A549 (cell line): ENCODE results near the gene CCSAP. TPM values are rescaled to one million over a fixed set of nuclear protein-coding genes. Genes with fewer than 3 reads are reported as not detected.

Source experiments
- ATAC-seq, 2 experiments: fragments of 200-7000 bp in 1 of 2; fragments of >200 bp in 1 of 2; cut with Nextera tagmentation in 1 of 2; cut with Tn5 transposase in 1 of 2; 3 replicates each; pipeline versions ENCODE4 v1.8.0 to v1.9.1; 2018 to 2020; ENCODE audit warnings: mild to moderate bottlenecking in 1 of 2, moderate library complexity in 1 of 2
- CTCF ChIA-PET: fragments of 300-600 bp; sonication (Branson Sonifier 250); formaldehyde crosslinking; extraction: SDS; loops from one replicate; lab custom pipeline; 2021; ENCODE audit warnings: antibody characterized with exemption, inconsistent platforms; lab: Yijun Ruan, JAX
- POLR2A ChIA-PET: fragments of 350-600 bp; formaldehyde crosslinking; extraction: SDS; loops from one replicate; lab custom pipeline; 2021; ENCODE audit warnings: antibody characterized with exemption, inconsistent platforms; lab: Yijun Ruan, JAX
- DNase-seq, 2 experiments: peaks; one replicate each; pipeline versions ENCODE4 v3.0.0 to v3.0.0-alpha.2; 2011 to 2016; ENCODE audit warnings: low read depth in 1 of 2, low spot score in 1 of 2
- FAIRE-seq: peaks from 2 replicates; lab custom pipeline; 2011; peaks lifted over from hg19 to GRCh38; lab: Jason Lieb, UNC
- H3K27ac ChIP-seq, 2 experiments: fragments of >200 bp; sonication (Bioruptor Twin); formaldehyde crosslinking; 3 replicates each; pipeline ENCODE4 v1.5.1; 2016 to 2017
- H3K4me1 ChIP-seq: fragments of >200 bp; sonication (Bioruptor Twin); formaldehyde crosslinking; 3 replicates; pipeline ENCODE4 v1.6.1; 2016
- H3K4me2 ChIP-seq: fragments of >200 bp; sonication (Bioruptor Twin); formaldehyde crosslinking; 3 replicates; pipeline ENCODE4 v1.6.1; 2016
- H3K4me3 ChIP-seq: fragments of >200 bp; sonication (Bioruptor Twin); formaldehyde crosslinking; 3 replicates; pipeline ENCODE4 v1.5.1; 2016
- H3K9me3 ChIP-seq: fragments of >200 bp; sonication (Bioruptor Twin); formaldehyde crosslinking; 3 replicates; pipeline ENCODE4 v1.6.1; 2016
- BHLHE40 ChIP-seq: IDR thresholded peaks from 2 replicates; pipeline ENCODE4 v1.6.1; 2012; ENCODE audit warnings: low read depth, low read length, inconsistent platforms
- CBX2 ChIP-seq: fragments of 200-600 bp; sonication (generic); IDR thresholded peaks from 2 replicates; pipeline ENCODE4 v1.6.1; 2016; ENCODE audit warnings: low read depth, mild to moderate bottlenecking, borderline replicate concordance
- EHF ChIP-seq: fragments of 250-450 bp; sonication (Bioruptor Pico); IDR thresholded peaks from 2 replicates; pipeline ENCODE4 v1.5.0; 2020; ENCODE audit warnings: mild to moderate bottlenecking
- FOSB ChIP-seq: fragments of 250-450 bp; sonication (Bioruptor Pico); IDR thresholded peaks from 2 replicates; pipeline ENCODE4 v1.5.0; 2020; ENCODE audit warnings: mild to moderate bottlenecking, moderate library complexity
- FOSL2 ChIP-seq, 2 experiments: fragments of 450-650 bp in 1 of 2; fragments of >200 bp in 1 of 2; sonication (Bioruptor Twin) in 1 of 2; formaldehyde crosslinking; IDR thresholded peaks; 2 replicates each; pipeline versions ENCODE4 v1.5.0 to v1.6.1; 2016 to 2020; ENCODE audit warnings: mild to moderate bottlenecking in 1 of 2, moderate library complexity in 1 of 2
- FOXS1 ChIP-seq: fragments of 250-450 bp; sonication (Bioruptor Pico); IDR thresholded peaks from 2 replicates; pipeline ENCODE4 v1.5.0; 2020; ENCODE audit warnings: mild to moderate bottlenecking, moderate library complexity
- HDAC2 ChIP-seq: fragments of 200-600 bp; sonication (generic); IDR thresholded peaks from 2 replicates; pipeline ENCODE4 v1.6.1; 2016
- MAX ChIP-seq: IDR thresholded peaks from 2 replicates; pipeline ENCODE4 v1.6.1; 2012
- PHF8 ChIP-seq: fragments of 200-600 bp; sonication (generic); IDR thresholded peaks from 2 replicates; pipeline ENCODE4 v1.6.1; 2016; ENCODE audit warnings: low read depth, mild to moderate bottlenecking, antibody characterized with exemption, moderate library complexity, borderline replicate concordance
- POLR2AphosphoS2 ChIP-seq: conservative IDR thresholded peaks from 2 replicates; pipeline ENCODE4 v1.6.1; 2012; ENCODE audit warnings: low read length, improper control_type of control experiment, inconsistent platforms
- RCOR1 ChIP-seq: fragments of 150-350 bp; IDR thresholded peaks from 2 replicates; pipeline ENCODE4 v1.6.1; 2014; ENCODE audit warnings: antibody characterized with exemption, low read length, low read depth
- TFCP2L1 ChIP-seq: fragments of 250-450 bp; sonication (Bioruptor Pico); IDR thresholded peaks from 2 replicates; pipeline ENCODE4 v1.5.0; 2021; ENCODE audit warnings: mild to moderate bottlenecking
- WGBS: methylation state at CpG from one replicate; pipeline ENCODE4 v1.1.6; 2017; ENCODE audit errors: missing lambda C conversion rate; 5-methylcytosine and 5-hydroxymethylcytosine counted together
- polyA minus RNA-seq: library from RNA; depleted of rRNA, polyadenylated mRNA; stranded (reverse); fragments of >200 nt; gene quantifications from 2 replicates; pipeline ENCODE4 v1.2.3, GENCODE V29; 2011; rRNA and poly(A)+ RNA removed
- polyA plus RNA-seq, 4 experiments: library from polyadenylated mRNA; depleted of rRNA in 3 of 4; stranded (reverse); fragments of >200 nt; fragmentation: RNase III in 1 of 4; extraction: RNeasy Plus Mini Kit Qiagen cat#74134 plus additional on column Dnase treatment in 1 of 4; gene quantifications; 2 replicates in 3 of 4; 3 replicates in 1 of 4; pipeline ENCODE4 v1.2.3, GENCODE V29; 2011 to 2017
- TF ChIP-seq, protein P1 (sequence below): IDR thresholded peaks from 2 replicates; pipeline ENCODE4 v1.6.1; 2012; ENCODE audit warnings: low read depth, borderline replicate concordance
- TF ChIP-seq, protein P2 (sequence below): fragments of 150-350 bp; IDR thresholded peaks from 2 replicates; pipeline ENCODE4 v1.6.1; 2014; ENCODE audit warnings: low read depth, mild to moderate bottlenecking, low read length
- TF ChIP-seq, protein P3 (sequence below): fragments of >200 bp; sonication (Bioruptor Twin); formaldehyde crosslinking; IDR thresholded peaks from 3 replicates; pipeline ENCODE4 v1.6.1; 2016
- TF ChIP-seq, protein P4 (sequence below): fragments of 250-450 bp; sonication (Bioruptor Pico); IDR thresholded peaks from 2 replicates; pipeline ENCODE4 v1.5.0; 2021; ENCODE audit warnings: mild to moderate bottlenecking, moderate library complexity, borderline replicate concordance

The CCSAP gene
- 7.2 and 9.1 TPM in 2 replicates for polyA plus RNA-seq (2011; rRNA removed)
- polyA plus RNA-seq (2012; cell fraction: cytosol; rRNA removed), result 1.6 TPM in 2 replicates
- 1.1 and 2.1 TPM in 2 replicates for polyA plus RNA-seq (2012; cell fraction: nucleus; rRNA removed)
- polyA plus RNA-seq (2017; fragmentation: RNase III; extraction: RNeasy Plus Mini Kit Qiagen cat#74134 plus additional on column Dnase treatment), result 6.1 to 6.4 TPM (median 6.1 TPM) in 3 replicates
- polyA minus RNA-seq, result 4.6 and 4.8 TPM in 2 replicates

GRCh38 chr1:229342656-229343569 is at the start of gene CCSAP:
Gene CCSAP, minus strand, starts transcription at chr1:229343047. Its CDS starts 582 bp downstream, at chr1:229342465.
- CTCF ChIA-PET, result interaction anchor here (0.7 to 2.8 kb wide), 3 partner anchors 79 to 110 kb away, joined by 3 to 8 read pairs (median 4); no protein-coding TSS in a partner anchor
- DNase-seq, result peak; percentile 44 to 49
- TF ChIP-seq POLR2AphosphoS2 (no peak), MAX (no peak; the same call in 1 of the 2 replicates)
- TF ChIP-seq, protein P1, sequence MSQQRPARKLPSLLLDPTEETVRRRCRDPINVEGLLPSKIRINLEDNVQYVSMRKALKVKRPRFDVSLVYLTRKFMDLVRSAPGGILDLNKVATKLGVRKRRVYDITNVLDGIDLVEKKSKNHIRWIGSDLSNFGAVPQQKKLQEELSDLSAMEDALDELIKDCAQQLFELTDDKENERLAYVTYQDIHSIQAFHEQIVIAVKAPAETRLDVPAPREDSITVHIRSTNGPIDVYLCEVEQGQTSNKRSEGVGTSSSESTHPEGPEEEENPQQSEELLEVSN, result peak; percentile 46; the same call in 1 of the 2 replicates
- TF ChIP-seq, all 56 proteins: peak for 1
- H3K4me1 ChIP-seq, result 0 out of 3 replicates have a peak, but pooled peaks cover 8% of the 10 kb centered on the region
- H3K27ac ChIP-seq, result peak within 1 kb of the TSS; percentile 88 to 93
- peak within 1 kb of the TSS; percentile 86 for H3K4me2 ChIP-seq
- peak within 1 kb of the TSS; percentile 91 for H3K4me3 ChIP-seq
- no peaks in the 10 kb centered on the region for H3K9me3 ChIP-seq
- peak; percentile 65 to 73 for ATAC-seq
- no peak for FAIRE-seq
- 2% methylated on average over 44 of the region's 83 CpGs for WGBS
- POLR2A ChIA-PET, result no interaction called here

DNA sequence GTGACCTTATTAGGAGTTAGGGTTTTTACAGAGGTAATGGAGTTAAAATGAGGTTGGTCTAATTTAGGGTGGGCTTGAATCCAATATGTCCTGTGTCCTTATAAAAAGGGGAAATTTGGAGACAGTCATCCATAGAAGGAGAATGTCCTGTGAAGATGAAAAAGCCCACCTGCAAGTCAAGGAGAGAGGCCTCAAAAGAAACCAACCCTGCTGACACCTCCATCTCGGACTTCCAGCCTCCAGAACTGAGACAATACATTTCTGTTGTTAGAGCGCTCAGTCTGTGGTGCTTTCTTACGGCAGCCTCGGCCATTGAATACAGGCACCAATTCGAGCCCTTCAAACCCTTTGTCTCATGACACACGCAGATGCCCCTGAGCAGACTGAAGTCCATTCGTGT is 47.3 kb upstream of the CCSAP start:
- no peaks in the 10 kb centered on the region for H3K9me3 ChIP-seq
- TF ChIP-seq FOXS1 (CRISPR knock-in tag), result no peak
- TF ChIP-seq PHF8, result no peak
- TF ChIP-seq TFCP2L1 (CRISPR knock-in tag), result no peak
- TF ChIP-seq FOSL2 (IDR thresholded peaks at IDR 0.05), result no peak
- TF ChIP-seq FOSL2 (CRISPR knock-in tag; IDR thresholded peaks at IDR 0.05), result no peak
- no peak for TF ChIP-seq RCOR1
- no peak for TF ChIP-seq EHF (CRISPR knock-in tag)
- TF ChIP-seq CBX2, result no peak
- no peak for TF ChIP-seq BHLHE40
- TF ChIP-seq, protein P2, sequence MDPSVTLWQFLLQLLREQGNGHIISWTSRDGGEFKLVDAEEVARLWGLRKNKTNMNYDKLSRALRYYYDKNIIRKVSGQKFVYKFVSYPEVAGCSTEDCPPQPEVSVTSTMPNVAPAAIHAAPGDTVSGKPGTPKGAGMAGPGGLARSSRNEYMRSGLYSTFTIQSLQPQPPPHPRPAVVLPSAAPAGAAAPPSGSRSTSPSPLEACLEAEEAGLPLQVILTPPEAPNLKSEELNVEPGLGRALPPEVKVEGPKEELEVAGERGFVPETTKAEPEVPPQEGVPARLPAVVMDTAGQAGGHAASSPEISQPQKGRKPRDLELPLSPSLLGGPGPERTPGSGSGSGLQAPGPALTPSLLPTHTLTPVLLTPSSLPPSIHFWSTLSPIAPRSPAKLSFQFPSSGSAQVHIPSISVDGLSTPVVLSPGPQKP, result no peak
- TF ChIP-seq, all 56 proteins: peak for 0
- ChIA-PET CTCF (no interaction called here), POLR2A (no interaction called here)
- Histone ChIP-seq H3K4me1 (peaks cover 15% of the 10 kb centered on the region), H3K4me3 (no peak overlapping the region), H3K4me2 (no peak overlapping the region), H3K27ac (no peak overlapping the region)
- WGBS, result 76% methylated on average over 7 of the region's 7 CpGs
- no peak for DNase-seq
- ATAC-seq, result no peak
- no peak for FAIRE-seq

DNA sequence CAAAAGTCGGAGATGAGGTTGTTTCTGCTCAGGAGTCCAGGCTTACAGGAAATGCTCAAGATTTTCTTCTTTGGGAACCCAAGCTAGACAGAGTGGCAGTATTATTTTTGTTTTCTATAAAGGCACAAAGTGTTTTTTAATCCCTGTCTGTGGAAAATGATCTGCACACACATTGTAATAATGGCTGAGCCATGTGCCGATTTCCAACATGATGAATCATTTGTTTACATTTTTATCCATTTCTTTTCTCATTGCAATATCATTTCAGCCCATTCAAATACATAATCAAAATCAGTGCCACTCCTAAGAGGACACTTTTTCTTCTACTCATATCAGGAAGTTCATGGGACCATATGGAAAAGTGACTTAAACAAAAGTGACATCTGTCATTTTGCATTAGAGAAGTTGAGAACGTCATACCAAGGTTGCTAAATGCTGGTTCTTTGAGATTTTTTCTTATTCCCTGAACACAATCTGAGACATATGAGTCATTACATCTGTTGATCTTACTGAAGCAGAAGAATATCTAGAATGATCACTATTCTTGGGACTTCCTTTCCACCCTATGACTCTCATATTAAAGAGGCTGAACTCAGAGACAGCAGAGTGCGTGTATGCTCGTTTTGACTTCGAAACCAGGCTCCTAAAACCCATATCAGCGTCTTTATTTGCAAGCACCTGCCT is 46.2 kb upstream of the CCSAP start:
- FAIRE-seq (no peak), DNase-seq (peak in 1 of 2 experiments; percentile 20), ATAC-seq (peak; percentile 59 to 69; a peak in 5 of 6 replicates)
- WGBS, result 28% methylated on average over 7 of the region's 7 CpGs
- TF ChIP-seq, protein P3, sequence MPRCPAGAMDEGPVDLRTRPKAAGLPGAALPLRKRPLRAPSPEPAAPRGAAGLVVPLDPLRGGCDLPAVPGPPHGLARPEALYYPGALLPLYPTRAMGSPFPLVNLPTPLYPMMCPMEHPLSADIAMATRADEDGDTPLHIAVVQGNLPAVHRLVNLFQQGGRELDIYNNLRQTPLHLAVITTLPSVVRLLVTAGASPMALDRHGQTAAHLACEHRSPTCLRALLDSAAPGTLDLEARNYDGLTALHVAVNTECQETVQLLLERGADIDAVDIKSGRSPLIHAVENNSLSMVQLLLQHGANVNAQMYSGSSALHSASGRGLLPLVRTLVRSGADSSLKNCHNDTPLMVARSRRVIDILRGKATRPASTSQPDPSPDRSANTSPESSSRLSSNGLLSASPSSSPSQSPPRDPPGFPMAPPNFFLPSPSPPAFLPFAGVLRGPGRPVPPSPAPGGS, result no peak
- TF ChIP-seq, protein P4, sequence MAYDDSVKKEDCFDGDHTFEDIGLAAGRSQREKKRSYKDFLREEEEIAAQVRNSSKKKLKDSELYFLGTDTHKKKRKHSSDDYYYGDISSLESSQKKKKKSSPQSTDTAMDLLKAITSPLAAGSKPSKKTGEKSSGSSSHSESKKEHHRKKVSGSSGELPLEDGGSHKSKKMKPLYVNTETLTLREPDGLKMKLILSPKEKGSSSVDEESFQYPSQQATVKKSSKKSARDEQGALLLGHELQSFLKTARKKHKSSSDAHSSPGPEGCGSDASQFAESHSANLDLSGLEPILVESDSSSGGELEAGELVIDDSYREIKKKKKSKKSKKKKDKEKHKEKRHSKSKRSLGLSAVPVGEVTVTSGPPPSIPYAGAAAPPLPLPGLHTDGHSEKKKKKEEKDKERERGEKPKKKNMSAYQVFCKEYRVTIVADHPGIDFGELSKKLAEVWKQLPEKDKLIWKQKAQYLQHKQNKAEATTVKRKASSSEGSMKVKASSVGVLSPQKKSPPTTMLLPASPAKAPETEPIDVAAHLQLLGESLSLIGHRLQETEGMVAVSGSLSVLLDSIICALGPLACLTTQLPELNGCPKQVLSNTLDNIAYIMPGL (CRISPR knock-in tag), result no peak
- TF ChIP-seq FOSB (CRISPR knock-in tag) (no peak), HDAC2 (no peak), FOSL2 (IDR thresholded peaks at IDR 0.05) (no peak), FOSL2 (CRISPR knock-in tag; IDR thresholded peaks at IDR 0.05) (peak; percentile 58; the same call in 1 of the 2 replicates)
- Histone ChIP-seq H3K4me3 (0 out of 3 replicates have a peak overlapping the region, but pooled peaks have one; percentile 12), H3K27ac (peak overlapping the region; percentile 0 to 16; a peak in 3 of 6 replicates), H3K9me3 (no peaks in the 10 kb centered on the region), H3K4me1 (peaks cover 15% of the 10 kb centered on the region), H3K4me2 (peak overlapping the region; percentile 66)
- ChIA-PET CTCF (no interaction called here), POLR2A (no interaction called here)
